DOHH2 (cell line): ENCODE measurements around the gene MFAP4.

ENCODE experiments used
- H3F3A ChIP-seq: fragments of 200-600 bp; sonication (generic), shearing (Covaris generic); 2 replicates; pipeline ENCODE4 v1.6.0; 2016; ENCODE audit warnings: antibody characterized with exemption, mild to moderate bottlenecking; ENCODE audit not compliant: control insufficient read depth, insufficient read depth
- H3K27ac ChIP-seq: fragments of 200-600 bp; sonication (generic); 2 replicates; pipeline ENCODE4 v1.5.1; 2014; ENCODE audit warnings: low read depth, mild to moderate bottlenecking, low read length, moderate library complexity
- H3K27me3 ChIP-seq: fragments of 200-600 bp; sonication (generic); 2 replicates; pipeline ENCODE4 v1.6.1; 2014; ENCODE audit warnings: mild to moderate bottlenecking, low read length, mixed read lengths; ENCODE audit not compliant: control insufficient read depth
- H3K36me3 ChIP-seq: fragments of 200-600 bp; sonication (generic); 2 replicates; pipeline ENCODE4 v1.6.1; 2014; ENCODE audit warnings: mild to moderate bottlenecking, low read length, moderate library complexity, mixed read lengths; ENCODE audit not compliant: control insufficient read depth
- H3K4me1 ChIP-seq: fragments of 200-600 bp; sonication (generic); 2 replicates; pipeline ENCODE4 v1.6.1; 2014; ENCODE audit warnings: mild to moderate bottlenecking, low read length, mixed read lengths; ENCODE audit not compliant: control insufficient read depth
- H3K4me2 ChIP-seq: fragments of 200-600 bp; sonication (generic); 2 replicates; pipeline ENCODE4 v1.6.0; 2014; ENCODE audit warnings: mild to moderate bottlenecking, low read length, moderate library complexity
- H3K4me3 ChIP-seq: fragments of 200-600 bp; sonication (generic); 2 replicates; pipeline ENCODE4 v1.5.1; 2014; ENCODE audit warnings: mild to moderate bottlenecking, low read length, mixed read lengths
- H3K79me2 ChIP-seq: fragments of 200-600 bp; sonication (generic); 2 replicates; pipeline ENCODE4 v1.6.1; 2014; ENCODE audit warnings: mild to moderate bottlenecking, low read length, mixed read lengths; ENCODE audit not compliant: control insufficient read depth
- H3K9me2 ChIP-seq: fragments of 200-600 bp; sonication (generic); replicated peaks from 2 replicates; pipeline ENCODE4 v1.6.1; 2014; ENCODE audit warnings: mild to moderate bottlenecking, low read length, mixed read lengths; ENCODE audit not compliant: control insufficient read depth
- H3K9me3 ChIP-seq: fragments of 200-600 bp; sonication (generic); 2 replicates; pipeline ENCODE4 v1.6.1; 2014; ENCODE audit warnings: antibody characterized with exemption, low read length, mixed read lengths; ENCODE audit not compliant: control insufficient read depth, insufficient read depth
- H4K20me1 ChIP-seq: fragments of 200-600 bp; sonication (generic); 2 replicates; pipeline ENCODE4 v1.6.0; 2014; ENCODE audit warnings: low read depth, mild to moderate bottlenecking, antibody characterized with exemption, low read length, moderate library complexity; ENCODE audit not compliant: control insufficient read depth, insufficient read depth
- CTCF ChIP-seq: fragments of 200-600 bp; sonication (generic); IDR thresholded peaks from one replicate; pipeline ENCODE4 v1.5.1; 2014; ENCODE audit warnings: antibody characterized with exemption, mild to moderate bottlenecking, low read depth, low read length; ENCODE audit not compliant: poor library complexity, severe bottlenecking
- EZH2phosphoT487 ChIP-seq: fragments of 200-600 bp; sonication (generic); IDR thresholded peaks from 2 replicates; pipeline ENCODE4 v1.6.1; 2017; ENCODE audit warnings: borderline replicate concordance, mild to moderate bottlenecking, antibody characterized with exemption, low read length, moderate library complexity, mixed read lengths

MFAP4 gene

GRCh38 chr17:19386974-19387920 is at the start of gene MFAP4:
MFAP4 (minus strand) TSS chr17:19387190; CDS start chr17:19387155, 35 bp downstream.
- Histone ChIP-seq H3F3A (no peaks in the 10 kb centered on the region), H3K4me3 (no peak within 1 kb of the TSS), H3K9me2 (no peaks in the 10 kb centered on the region), H3K9me3 (no peaks in the 10 kb centered on the region), H3K4me2 (no peak within 1 kb of the TSS), H3K4me1 (0 out of 2 replicates have a peak, but pooled peaks cover 3% of the 10 kb centered on the region), H3K79me2 (no peaks in the 10 kb centered on the region), H4K20me1 (no peaks in the 10 kb centered on the region), H3K27ac (no peak within 1 kb of the TSS), H3K36me3 (peaks cover 8% of the 10 kb centered on the region), H3K27me3 (peaks cover 22% of the 10 kb centered on the region)
- TF ChIP-seq EZH2phosphoT487 (no peak), CTCF (no peak)

- H3K79me2 ChIP-seq = no peaks in the 10 kb centered on the region
- no peaks in the 10 kb centered on the region for H3F3A ChIP-seq
- no peaks in the 10 kb centered on the region for H3K9me2 ChIP-seq
- no peak overlapping the region for H3K4me3 ChIP-seq
- TF ChIP-seq EZH2phosphoT487 = no peak
- TF ChIP-seq CTCF = no peak
- no peaks in the 10 kb centered on the region for H3K36me3 ChIP-seq
- no peaks in the 10 kb centered on the region for H4K20me1 ChIP-seq
- no peak overlapping the region for H3K4me2 ChIP-seq
- no peaks in the 10 kb centered on the region for H3K9me3 ChIP-seq
- H3K27ac ChIP-seq = no peak overlapping the region
- H3K27me3 ChIP-seq = peaks cover 6% of the 10 kb centered on the region; the same call in 1 of the 2 replicates
- H3K4me1 ChIP-seq = no peaks in the 10 kb centered on the region
Measured at GRCh38 chr17:19433727-19434340, 46.8 kb upstream of the MFAP4 start.

GRCh38 chr17:19433255-19433654 is 46.3 kb upstream of the MFAP4 start:
- Histone ChIP-seq H4K20me1 (no peaks in the 10 kb centered on the region), H3K9me3 (no peaks in the 10 kb centered on the region), H3K9me2 (no peaks in the 10 kb centered on the region), H3K36me3 (no peaks in the 10 kb centered on the region), H3F3A (no peaks in the 10 kb centered on the region), H3K4me3 (no peak overlapping the region), H3K27me3 (0 out of 2 replicates have a peak, but pooled peaks cover 2% of the 10 kb centered on the region), H3K4me2 (no peak overlapping the region), H3K4me1 (no peaks in the 10 kb centered on the region), H3K27ac (no peak overlapping the region), H3K79me2 (no peaks in the 10 kb centered on the region)
- TF ChIP-seq CTCF (no peak), EZH2phosphoT487 (no peak)
